ENCODE data around the gene HMG20B.
"Not testable (repeated sequence)": the region's sequence is repeated elsewhere in the genome, so short reads cannot be mapped to it uniquely, and the experiment has no call there.

The HMG20B gene

GRCh38 chr19:3572855-3573161 is at the start of gene HMG20B:
HMG20B (plus strand) TSS chr19:3572944; CDS start chr19:3573310, 366 bp downstream.
- DNase-seq = no peak

GRCh38 chr19:3523361-3524077 is 49.2 kb upstream of the HMG20B start:
- DNase-seq = no peak

- no peak for DNase-seq
Observed at GRCh38 chr19:3524078-3524842, 48.5 kb upstream of the HMG20B start.

- DNase-seq = no peak
Observed at GRCh38 chr19:3524904-3525451, 47.8 kb upstream of the HMG20B start.

- no peak for DNase-seq
Observed at GRCh38 chr19:3526507-3527237, 46.1 kb upstream of the HMG20B start.

GRCh38 chr19:3527238-3527910 is 45.4 kb upstream of the HMG20B start:
- no peak for DNase-seq

- DNase-seq = no peak
Observed at GRCh38 chr19:3528080-3528479, 44.7 kb upstream of the HMG20B start.

GRCh38 chr19:3528539-3529211 is 44.1 kb upstream of the HMG20B start:
- DNase-seq = no peak

GRCh38 chr19:3529299-3529698 is 43.4 kb upstream of the HMG20B start:
- DNase-seq = not testable (repeated sequence)

- DNase-seq = no peak
Observed at GRCh38 chr19:3530389-3530788, 42.4 kb upstream of the HMG20B start.

- no peak for DNase-seq
Observed at GRCh38 chr19:3531716-3532115, 41.0 kb upstream of the HMG20B start.

- DNase-seq = no peak
Observed at GRCh38 chr19:3532154-3532786, 40.5 kb upstream of the HMG20B start.

- no peak for DNase-seq
Observed at GRCh38 chr19:3533033-3533432, 39.7 kb upstream of the HMG20B start.

GRCh38 chr19:3533563-3534216 is 39.1 kb upstream of the HMG20B start:
- DNase-seq = no peak

GRCh38 chr19:3534375-3535234 is 38.1 kb upstream of the HMG20B start:
- DNase-seq = no peak

- no peak for DNase-seq
Observed at GRCh38 chr19:3535235-3535535, 37.6 kb upstream of the HMG20B start.

- no peak for DNase-seq
Observed at GRCh38 chr19:3535563-3535965, 37.2 kb upstream of the HMG20B start.

- no peak for DNase-seq
Observed at GRCh38 chr19:3535981-3536380, 36.8 kb upstream of the HMG20B start.

GRCh38 chr19:3536429-3537100 is 36.2 kb upstream of the HMG20B start:
- DNase-seq = no peak

- DNase-seq = no peak
Observed at GRCh38 chr19:3537101-3537437, 35.7 kb upstream of the HMG20B start.
